HG03378 (cell line): ENCODE data around the gene BMX.
A peak's percentile ranks its signal among the peaks of the same experiment; 100 is the strongest.

Experiments used
- ATAC-seq: cut with Tn5 transposase; IDR thresholded peaks from one replicate; pipeline ENCODE4 v1.9.1; 2021; ENCODE audit warnings: mild to moderate bottlenecking, moderate library complexity; ENCODE audit not compliant: unreplicated experiment

BMX gene

DNA sequence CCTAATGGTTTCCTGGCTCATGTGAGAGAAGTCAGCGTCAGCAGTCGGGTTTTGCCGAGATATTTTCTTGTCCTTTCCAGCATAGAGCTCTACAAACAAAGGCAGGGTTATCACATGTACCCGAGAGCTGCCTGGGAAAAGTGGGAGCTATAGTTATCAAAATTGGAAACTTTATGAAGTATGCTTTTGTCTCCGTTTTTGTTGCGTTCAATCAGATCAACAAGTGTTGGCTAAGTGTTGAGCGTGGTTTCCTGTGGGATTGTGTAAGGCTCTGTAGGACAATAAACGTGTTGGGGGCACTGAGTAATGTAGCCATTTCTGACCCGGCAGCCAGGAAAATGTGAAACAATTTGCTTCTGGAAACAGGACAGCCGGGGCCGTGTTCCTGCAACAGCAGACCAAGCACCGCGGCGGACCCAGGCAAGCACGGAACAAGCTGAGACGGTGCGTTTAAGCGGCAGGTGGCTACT lies at the start of gene BMX:
TSS of gene BMX (plus strand) at position 311 of the 470 bp plus-strand sequence. CDS start 7,547 bp downstream, outside the sequence.
- ATAC-seq: no peak

- no peak for ATAC-seq
Measured at GRCh38 chrX:15451913-15452312, 48.7 kb upstream of the BMX start.

DNA sequence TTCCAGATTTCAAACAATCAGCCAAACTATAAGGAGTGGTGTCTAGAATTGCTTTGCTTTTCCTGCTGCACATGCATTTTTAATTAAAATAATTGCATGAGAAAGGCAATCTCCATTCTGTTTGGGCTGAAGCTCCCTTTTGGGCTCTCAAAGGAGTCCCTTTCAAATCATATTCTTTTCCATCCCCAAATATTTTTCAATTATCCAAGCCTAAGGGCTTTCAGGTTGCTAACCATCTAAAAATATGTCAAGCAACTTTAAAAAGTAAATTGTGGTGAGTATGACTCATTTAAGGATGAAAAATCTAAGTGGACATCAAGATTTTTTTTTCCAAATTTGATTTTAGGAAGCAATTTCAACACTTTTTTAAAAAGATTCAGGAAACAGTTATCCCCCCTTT lies 35.9 kb upstream of the BMX start:
- ATAC-seq: no peak

- peak; percentile 72 for ATAC-seq
Measured at GRCh38 chrX:15465347-15465746, 35.3 kb upstream of the BMX start.

- ATAC-seq: no peak
Measured at GRCh38 chrX:15465896-15466651, 34.5 kb upstream of the BMX start.

DNA sequence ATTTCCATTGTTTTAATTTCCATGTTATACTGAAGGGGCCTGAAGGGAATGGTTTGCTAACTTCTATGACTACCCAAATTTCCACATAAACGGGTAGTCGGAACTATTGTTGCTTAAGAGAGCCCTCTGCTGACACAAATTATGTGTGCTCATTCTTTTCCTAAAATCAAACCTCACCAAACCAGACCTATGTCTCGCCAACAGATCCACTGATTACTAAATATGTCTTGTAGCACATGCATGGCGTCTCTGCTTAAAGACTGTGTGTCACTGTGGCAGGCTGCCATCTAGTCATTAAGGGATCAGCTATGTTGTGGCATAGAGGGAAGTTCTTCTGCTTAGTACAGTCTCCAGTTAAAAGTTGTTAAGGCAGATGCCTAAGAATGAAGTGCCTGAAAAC lies 32.6 kb upstream of the BMX start:
- no peak for ATAC-seq

DNA sequence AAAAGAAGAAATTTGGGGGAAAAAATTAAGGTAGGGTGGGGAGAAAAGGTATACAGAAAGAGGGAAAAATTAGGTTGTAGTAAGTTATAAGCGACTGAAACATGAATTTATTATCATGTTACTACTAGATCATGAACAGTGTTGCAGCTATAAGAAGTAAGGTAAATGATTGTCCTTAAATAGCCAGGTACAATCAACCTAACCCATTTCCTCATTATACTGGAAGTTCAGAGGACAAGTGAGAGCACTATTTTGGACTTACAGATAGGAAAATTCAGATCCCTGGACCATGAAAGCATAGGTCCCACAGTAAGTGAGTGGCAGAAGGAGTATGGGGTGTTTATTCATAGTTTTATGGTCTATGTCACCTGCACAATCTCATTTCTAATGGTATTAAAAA lies 31.0 kb upstream of the BMX start:
- no peak for ATAC-seq

- peak; percentile 78 for ATAC-seq
Measured at GRCh38 chrX:15471028-15471427, 29.6 kb upstream of the BMX start.

DNA sequence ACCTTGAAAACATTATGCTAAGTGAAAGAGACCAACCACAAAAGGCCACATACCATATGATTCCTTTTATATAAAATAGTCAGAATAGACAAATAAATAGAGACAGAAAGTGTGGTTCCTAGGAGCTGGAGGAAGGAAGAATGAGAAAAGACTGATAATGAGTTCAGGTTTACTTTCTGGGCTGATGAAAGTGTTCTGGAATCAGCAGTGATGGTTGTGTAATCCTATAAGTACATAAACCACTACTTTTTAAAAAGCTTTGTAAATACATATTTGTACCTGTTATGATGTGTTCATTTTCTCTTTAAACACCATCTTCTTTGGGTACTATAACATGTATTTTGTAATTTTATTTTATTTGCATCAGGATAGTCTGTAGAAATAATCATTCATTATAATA lies 28.1 kb upstream of the BMX start:
- no peak for ATAC-seq

- ATAC-seq: no peak
Measured at GRCh38 chrX:15474028-15474427, 26.6 kb upstream of the BMX start.

GRCh38 chrX:15475021-15475420 lies 25.6 kb upstream of the BMX start:
- ATAC-seq: no peak

DNA sequence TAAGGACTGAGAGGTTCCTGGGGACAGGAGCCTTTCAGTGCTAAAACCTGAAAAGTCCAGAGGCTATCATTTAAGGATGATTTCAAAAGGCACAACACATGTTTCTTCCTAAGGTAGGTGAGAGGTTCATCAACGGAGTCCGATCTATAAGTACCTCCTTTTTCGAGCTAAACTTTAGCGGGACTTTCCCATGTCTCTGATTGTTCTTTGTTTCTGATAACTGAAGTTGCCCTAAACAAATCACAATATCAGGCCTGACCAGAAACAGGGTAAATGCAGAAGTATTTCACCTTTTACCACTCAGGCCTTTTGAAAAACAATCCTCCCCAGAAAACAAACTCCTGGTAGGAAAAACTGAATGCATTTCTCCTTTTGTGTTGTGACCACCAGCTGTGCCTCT lies 25.1 kb upstream of the BMX start:
- ATAC-seq: no peak

GRCh38 chrX:15483891-15484290 lies 16.7 kb upstream of the BMX start:
- ATAC-seq: no peak

DNA sequence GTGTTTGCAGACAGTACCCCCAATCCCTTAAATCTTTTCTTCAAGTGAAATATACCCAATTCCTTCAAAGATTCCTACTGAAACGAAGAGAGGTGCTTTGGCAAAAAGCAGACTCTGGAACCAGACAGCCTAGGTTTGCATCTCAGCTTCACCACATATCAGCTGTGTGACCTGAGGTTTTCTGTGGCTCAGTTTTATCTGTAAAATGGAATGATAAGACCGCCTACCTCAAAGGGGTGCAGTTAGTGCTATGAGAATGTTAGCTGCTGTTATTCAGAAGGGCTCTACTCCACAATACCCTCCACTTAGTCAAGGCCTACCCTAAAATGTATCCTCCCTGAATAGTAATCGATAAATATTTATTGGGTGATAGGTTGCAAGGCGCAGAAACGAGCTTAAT lies 8.1 kb upstream of the BMX start:
- ATAC-seq: no peak

DNA sequence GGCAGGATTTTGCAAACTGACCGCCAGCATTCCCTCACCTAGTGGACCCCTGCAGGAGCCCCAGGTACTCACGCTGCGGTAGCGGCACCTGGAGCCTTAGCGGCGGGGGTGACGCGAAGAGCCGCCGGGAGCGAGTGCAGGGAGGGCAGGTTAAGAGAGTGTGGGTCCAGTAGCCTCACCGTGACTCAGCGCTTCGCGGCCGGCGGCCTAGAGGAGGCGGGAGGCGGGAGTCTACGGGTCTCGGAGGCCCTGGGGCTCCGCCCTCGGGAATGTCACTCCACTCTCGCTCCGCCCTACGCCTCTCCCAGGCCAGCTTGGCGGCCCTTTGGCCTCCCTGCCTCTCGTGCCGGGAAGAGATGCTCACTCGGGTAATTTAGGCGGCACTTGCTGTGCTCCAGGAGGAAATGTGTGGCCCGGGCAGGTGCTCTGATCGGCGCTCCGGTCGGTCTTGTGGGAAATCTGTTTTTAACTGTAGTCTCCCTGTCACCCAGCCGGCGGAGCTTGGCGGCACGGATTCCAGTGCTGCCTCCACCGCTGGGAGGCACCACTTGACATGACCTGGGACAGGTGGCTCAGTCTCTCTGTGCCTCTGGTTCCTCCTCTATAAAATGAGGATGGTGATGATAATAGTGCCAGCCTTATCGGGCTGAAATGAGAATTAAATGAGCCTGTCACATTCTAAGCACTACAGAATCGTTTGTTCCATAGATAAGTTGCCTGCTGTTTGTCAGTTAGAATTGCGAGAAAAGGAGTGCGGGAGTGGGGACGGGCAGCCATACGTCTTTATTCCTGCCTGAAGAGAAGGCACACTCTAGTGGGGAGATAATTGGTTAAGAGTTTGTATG lies 7.3 kb upstream of the BMX start, which contains the start of gene PIR:
TSS of gene PIR (minus strand) at position 216 of the 845 bp plus-strand sequence. CDS start 2,076 bp downstream, outside the sequence.
- ATAC-seq: peak; percentile 92

DNA sequence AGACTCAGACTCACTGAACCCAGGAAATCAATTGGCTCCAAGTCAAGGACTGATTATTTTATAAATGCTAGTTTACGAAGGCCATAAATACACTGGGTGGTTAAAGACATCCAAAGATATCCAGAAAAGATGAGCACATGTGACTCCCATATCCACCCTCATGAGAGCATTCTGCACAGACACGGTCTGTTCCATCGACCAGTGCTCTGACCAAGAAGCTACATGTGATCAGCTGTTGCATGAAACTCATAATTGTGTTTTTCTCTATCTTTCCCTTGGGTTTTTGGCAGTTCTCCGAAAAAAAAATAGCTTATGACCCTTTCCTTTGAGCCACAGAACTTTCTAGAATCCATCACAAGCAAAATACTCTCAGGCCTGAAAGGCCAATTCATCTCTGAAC lies 4.8 kb upstream of the BMX start:
- ATAC-seq: no peak

- no peak for ATAC-seq
Measured at GRCh38 chrX:15496824-15497223, 3.8 kb upstream of the BMX start.

DNA sequence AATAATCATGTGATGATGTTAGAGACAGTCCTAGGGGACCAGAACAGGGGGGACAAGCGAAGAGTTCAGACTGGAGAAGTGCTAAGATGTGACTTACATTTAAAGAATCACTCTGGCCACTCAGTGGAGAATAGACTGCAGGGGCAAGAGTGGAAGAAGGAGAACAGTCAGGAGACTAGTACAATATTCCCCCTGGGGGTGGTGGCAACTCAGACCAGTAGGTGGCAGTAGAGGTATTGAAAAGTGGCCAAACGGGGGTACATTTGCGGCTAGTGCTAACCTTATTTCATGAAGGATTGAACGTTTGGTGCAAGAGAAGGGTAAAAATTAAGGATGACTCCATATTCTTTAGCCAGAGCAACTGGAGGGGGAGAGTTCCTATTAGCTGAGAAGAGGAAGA lies 2.7 kb upstream of the BMX start:
- ATAC-seq: no peak

GRCh38 chrX:15498741-15499140 lies 1.9 kb upstream of the BMX start:
- no peak for ATAC-seq

DNA sequence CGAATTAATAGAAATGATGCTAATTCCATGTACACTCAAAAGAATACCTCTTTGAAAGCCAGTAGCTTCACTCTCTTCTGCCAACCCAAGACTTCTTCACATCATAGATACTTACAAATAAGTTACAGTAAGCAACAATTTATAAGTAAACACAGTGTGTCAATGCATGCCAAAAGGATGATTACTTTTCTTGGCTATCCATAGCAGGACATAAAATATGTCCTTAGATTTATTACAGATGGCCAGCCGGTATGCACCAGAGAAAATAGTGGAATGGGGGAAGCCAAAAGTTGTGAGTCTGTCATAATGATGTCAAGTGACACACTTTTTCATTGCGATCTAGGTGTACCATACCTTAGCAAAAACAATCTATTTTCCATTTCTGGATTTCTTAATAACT lies 631 bp upstream of the BMX start:
- ATAC-seq: no peak

DNA sequence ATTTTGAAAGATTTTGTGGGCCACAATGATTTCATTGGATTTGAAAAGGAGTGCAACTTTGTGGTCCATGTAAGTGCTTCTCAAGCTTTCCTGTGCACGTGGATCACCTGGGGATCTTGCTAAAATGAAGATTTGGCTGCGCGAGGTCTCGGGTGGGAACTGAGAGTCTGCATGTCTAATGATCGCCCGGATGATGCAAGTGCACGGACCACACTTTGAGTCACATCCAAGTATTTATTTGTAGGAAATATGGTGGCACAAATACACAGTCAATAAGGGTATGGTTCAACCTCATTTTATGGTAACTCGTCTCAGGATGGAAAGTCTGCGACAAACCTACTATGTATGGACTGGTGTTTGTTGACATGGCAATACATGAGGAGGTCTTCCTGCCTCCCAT lies 899 bp downstream of the BMX start:
- no peak for ATAC-seq

- ATAC-seq: no peak
Measured at GRCh38 chrX:15504661-15505060, 4.1 kb downstream of the BMX start.
